ENCODE data around the gene TTC3. TPM values are rescaled to one million over a fixed set of nuclear protein-coding genes. Genes with fewer than 3 reads are reported as not detected.
A peak's percentile ranks its signal among the peaks of the same experiment; 100 is the strongest.

Gene TTC3
- total and polyA plus RNA-seq, 9 of the 15 experiments (the other 6 are each of a cell fraction or from before 2014, with no cell fraction given), result 17.5 to 92.0 (median 59.5) TPM

- no peak for TF ChIP-seq REST (IDR thresholded peaks at IDR 0.05; ENCODE audit: borderline replicate concordance)
- TF ChIP-seq REST (CRISPR knock-in tag; IDR thresholded peaks at IDR 0.05; ENCODE audit: low read depth), result peak; percentile 41; the same call in 1 of the 2 replicates
- TF ChIP-seq HSF4 (CRISPR knock-in tag; IDR thresholded peaks at IDR 0.05; ENCODE audit: borderline replicate concordance), result no peak
- no peak for TF ChIP-seq ZNF253 (CRISPR knock-in tag; conservative IDR thresholded peaks at IDR 0.05)
- TF ChIP-seq GTF2A2 (tag; IDR thresholded peaks at IDR 0.05), result no peak
- TF ChIP-seq CLOCK (CRISPR knock-in tag; IDR thresholded peaks at IDR 0.05; ENCODE audit: borderline replicate concordance), result no peak
- TF ChIP-seq RBFOX2 (IDR thresholded peaks at IDR 0.05; ENCODE audit: low read depth, low read length), result peak; percentile 72
- no peak for TF ChIP-seq CHCHD3 (CRISPR knock-in tag; IDR thresholded peaks at IDR 0.05)
- TF ChIP-seq L3MBTL2 (IDR thresholded peaks at IDR 0.05), result peak; percentile 78
- no peak for TF ChIP-seq HES1 (IDR thresholded peaks at IDR 0.05; ENCODE audit: low read depth)
- TF ChIP-seq FOXK1 (CRISPR knock-in tag; IDR thresholded peaks at IDR 0.05; ENCODE audit: borderline replicate concordance), result 0 out of 2 replicates have a peak, but pooled peaks have one; percentile 69
Measured at GRCh38 chr21:37073417-37074196, 553 bp downstream of the TTC3 start (continued).
